K562 (cell line): ENCODE results near the gene JAG2.

ENCODE experiments used
- ATF1 ChIP-seq, 2 experiments: fragments of 450-650 bp in 1 of 2; IDR thresholded peaks; 2 replicates each; pipeline ENCODE4 v1.6.1; 2016; ENCODE audit warnings: missing compliant biosample characterization in 1 of 2, missing genetic modification characterization in 1 of 2
- EGR1 ChIP-seq: fragments of 450-650 bp; conservative IDR thresholded peaks from 2 replicates; pipeline ENCODE4 v1.6.1; 2017; ENCODE audit warnings: mild to moderate bottlenecking
- NR2F6 ChIP-seq: fragments of 450-650 bp; formaldehyde crosslinking; IDR thresholded peaks from 2 replicates; pipeline ENCODE4 v1.4.0; 2020; ENCODE audit warnings: mild to moderate bottlenecking
- SPI1 ChIP-seq: IDR thresholded peaks from 2 replicates; pipeline ENCODE4 v1.6.1; 2011; ENCODE audit warnings: low read depth, low read length, control low read depth, borderline replicate concordance
- ZNF121 ChIP-seq: sonication (generic); formaldehyde crosslinking; conservative IDR thresholded peaks from 2 replicates; pipeline ENCODE4 v1.8.0; 2022; ENCODE audit warnings: missing genetic modification reagents

DNA sequence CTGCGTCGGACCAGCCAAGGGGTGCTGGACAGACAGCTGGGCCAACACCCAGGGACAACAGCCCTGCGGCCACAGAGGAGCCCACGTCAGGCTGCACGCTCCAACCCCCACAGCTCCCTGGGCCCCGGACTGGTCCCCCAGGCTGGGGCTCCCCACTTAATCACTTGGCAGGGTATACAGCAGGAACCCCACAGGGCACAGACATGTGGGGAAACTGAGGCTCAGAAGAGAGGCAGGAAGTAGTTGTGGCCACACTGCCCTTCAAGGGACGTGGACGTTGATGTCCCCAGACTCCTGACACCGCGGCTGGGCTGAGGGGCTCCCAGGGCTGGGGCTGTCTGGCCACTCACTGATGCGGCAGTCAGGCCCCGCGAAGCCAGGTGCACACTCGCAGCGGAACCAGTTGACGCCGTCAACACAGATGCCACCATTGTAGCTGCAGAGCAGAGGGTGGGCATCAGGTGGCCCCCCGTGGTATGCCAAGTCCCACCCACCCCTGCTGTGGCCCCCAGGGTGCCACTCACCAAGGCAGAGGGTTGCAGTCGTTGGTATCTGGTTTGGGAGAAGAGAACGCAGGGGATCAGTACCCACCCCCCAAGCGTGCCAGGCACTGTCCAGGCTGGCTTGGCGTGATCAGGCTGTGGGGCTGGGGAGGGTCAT lies 21.5 kb downstream of the JAG2 start:
- TF ChIP-seq EGR1 (no peak), SPI1 (no peak), ZNF121 (CRISPR knock-in tag) (no peak), ATF1 (CRISPR knock-in tag; IDR thresholded peaks at IDR 0.05) (no peak), ATF1 (tag; IDR thresholded peaks at IDR 0.05) (no peak), NR2F6 (CRISPR knock-in tag) (no peak)
